Subcutaneous adipose tissue (tissue), 4 donors: Measurements from ENCODE around the gene IL11. TPM values are rescaled to one million over a fixed set of nuclear protein-coding genes. Genes with fewer than 3 reads are reported as not detected.

Experiments used
- CTCF ChIP-seq: fragments of 450-650 bp; IDR thresholded peaks from one replicate; pipeline ENCODE4 v1.5.1; 2016; ENCODE audit warnings: low read depth, mild to moderate bottlenecking, control low read depth, antibody characterized with exemption, moderate library complexity
- total RNA-seq, 4 donors: library from RNA; depleted of rRNA; stranded (reverse); fragments of >200 nt; gene quantifications; one replicate each; pipeline ENCODE4 v1.1.0, GENCODE V29; 2016

Gene IL11
- total RNA-seq, 4 donors from 2014 or later: not detected

- TF ChIP-seq CTCF: no peak
Measured at GRCh38 chr19:55336101-55336500, 34.2 kb downstream of the IL11 start.

GRCh38 chr19:55333870-55334269 is 36.4 kb downstream of the IL11 start:
- no peak for TF ChIP-seq CTCF

- TF ChIP-seq CTCF: no peak
Measured at GRCh38 chr19:55325172-55325571, 45.1 kb downstream of the IL11 start, which contains the start of gene TMEM150B. TMEM150B (minus strand) TSS chr19:55325341; CDS start chr19:55321036, 4,305 bp downstream.

GRCh38 chr19:55324662-55325061 is 45.6 kb downstream of the IL11 start:
- no peak for TF ChIP-seq CTCF

GRCh38 chr19:55322204-55322885 is 47.9 kb downstream of the IL11 start:
- no peak for TF ChIP-seq CTCF

GRCh38 chr19:55321466-55322137 is 48.7 kb downstream of the IL11 start:
- TF ChIP-seq CTCF: no peak

GRCh38 chr19:55320844-55321419 is 49.3 kb downstream of the IL11 start:
- TF ChIP-seq CTCF: no peak
